ENCODE measurements around the gene FLII. TPM values are rescaled to one million over a fixed set of nuclear protein-coding genes. Genes with fewer than 3 reads are reported as not detected.

The FLII gene
- total RNA-seq, 1 donor from 2014 or later: 277 TPM

GRCh38 chr17:18248811-18249210, 9.7 kb downstream of the FLII start:
- no peak for TF ChIP-seq POLR2AphosphoS5 (IDR thresholded peaks at IDR 0.05; ENCODE audit: insufficient read depth in 1 of 2, low read depth in 1 of 2)
- TF ChIP-seq POLR2A (IDR thresholded peaks at IDR 0.05): no peak
- TF ChIP-seq, protein P1, sequence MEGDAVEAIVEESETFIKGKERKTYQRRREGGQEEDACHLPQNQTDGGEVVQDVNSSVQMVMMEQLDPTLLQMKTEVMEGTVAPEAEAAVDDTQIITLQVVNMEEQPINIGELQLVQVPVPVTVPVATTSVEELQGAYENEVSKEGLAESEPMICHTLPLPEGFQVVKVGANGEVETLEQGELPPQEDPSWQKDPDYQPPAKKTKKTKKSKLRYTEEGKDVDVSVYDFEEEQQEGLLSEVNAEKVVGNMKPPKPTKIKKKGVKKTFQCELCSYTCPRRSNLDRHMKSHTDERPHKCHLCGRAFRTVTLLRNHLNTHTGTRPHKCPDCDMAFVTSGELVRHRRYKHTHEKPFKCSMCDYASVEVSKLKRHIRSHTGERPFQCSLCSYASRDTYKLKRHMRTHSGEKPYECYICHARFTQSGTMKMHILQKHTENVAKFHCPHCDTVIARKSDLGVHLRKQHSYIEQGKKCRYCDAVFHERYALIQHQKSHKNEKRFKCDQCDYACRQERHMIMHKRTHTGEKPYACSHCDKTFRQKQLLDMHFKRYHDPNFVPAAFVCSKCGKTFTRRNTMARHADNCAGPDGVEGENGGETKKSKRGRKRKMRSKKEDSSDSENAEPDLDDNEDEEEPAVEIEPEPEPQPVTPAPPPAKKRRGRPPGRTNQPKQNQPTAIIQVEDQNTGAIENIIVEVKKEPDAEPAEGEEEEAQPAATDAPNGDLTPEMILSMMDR (IDR thresholded peaks at IDR 0.05): no peak
- intact Hi-C loops (cut with DNase I): no loop called here
- Histone ChIP-seq H3K27ac (no peak overlapping the region), H3K4me3 (no peak overlapping the region), H3K27me3 (no peaks in the 10 kb centered on the region), H3K4me1 (peaks cover 29% of the 10 kb centered on the region), H3K9me3 (no peaks in the 10 kb centered on the region), H3K36me3 (peaks cover 0 to 79% of the 10 kb centered on the region in 2 donors)
- DNase-seq (ENCODE audit: extremely low spot score in 2 of 2): no peak

- Histone ChIP-seq H3K36me3 (peaks cover 0 to 74% of the 10 kb centered on the region in 2 donors), H3K9me3 (no peaks in the 10 kb centered on the region), H3K27me3 (no peaks in the 10 kb centered on the region), H3K27ac (peak overlapping the region; percentile 47), H3K4me3 (no peak overlapping the region), H3K4me1 (peaks cover 29% of the 10 kb centered on the region)
- no peak for DNase-seq (ENCODE audit: extremely low spot score in 2 of 2)
- TF ChIP-seq POLR2A (IDR thresholded peaks at IDR 0.05) (no peak), POLR2AphosphoS5 (IDR thresholded peaks at IDR 0.05; ENCODE audit: insufficient read depth in 1 of 2, low read depth in 1 of 2) (peak in 1 of 2 donors; percentile 35)
- TF ChIP-seq, protein P1 (IDR thresholded peaks at IDR 0.05): peak; percentile 24 to 74 (median 38)
- intact Hi-C loops (cut with DNase I): no loop called here
These were observed 10.2 kb downstream of the FLII start for GRCh38 chr17:18248300-18248731.

- Histone ChIP-seq H3K36me3 (peaks cover 0 to 67% of the 10 kb centered on the region in 2 donors), H3K27ac (peak overlapping the region; percentile 47), H3K4me3 (no peak overlapping the region), H3K9me3 (no peaks in the 10 kb centered on the region), H3K27me3 (no peaks in the 10 kb centered on the region), H3K4me1 (peaks cover 29% of the 10 kb centered on the region)
- TF ChIP-seq, protein P1 (IDR thresholded peaks at IDR 0.05): no peak
- TF ChIP-seq POLR2AphosphoS5 (IDR thresholded peaks at IDR 0.05; ENCODE audit: insufficient read depth in 1 of 2, low read depth in 1 of 2): peak in 1 of 2 donors; percentile 17
- DNase-seq (ENCODE audit: extremely low spot score in 2 of 2): no peak
- intact Hi-C loops (cut with DNase I): no loop called here
These were observed 10.9 kb downstream of the FLII start for GRCh38 chr17:18247613-18248001.

- Histone ChIP-seq H3K9me3 (no peaks in the 10 kb centered on the region), H3K27me3 (no peaks in the 10 kb centered on the region), H3K36me3 (peaks cover 0 to 65% of the 10 kb centered on the region in 2 donors), H3K4me1 (peaks cover 29% of the 10 kb centered on the region), H3K27ac (no peak overlapping the region), H3K4me3 (no peak overlapping the region)
- no peak for TF ChIP-seq POLR2A (IDR thresholded peaks at IDR 0.05)
- TF ChIP-seq, protein P1 (IDR thresholded peaks at IDR 0.05): no peak
- peak in 1 of 2 donors; percentile 24 for TF ChIP-seq POLR2AphosphoS5 (IDR thresholded peaks at IDR 0.05; ENCODE audit: insufficient read depth in 1 of 2, low read depth in 1 of 2)
- DNase-seq (ENCODE audit: extremely low spot score in 2 of 2): no peak
- intact Hi-C loops (cut with DNase I): no loop called here
These were observed 11.5 kb downstream of the FLII start for GRCh38 chr17:18246880-18247612.

- intact Hi-C loops (cut with DNase I): no loop called here
- Histone ChIP-seq H3K4me3 (no peak overlapping the region), H3K36me3 (peaks cover 0 to 63% of the 10 kb centered on the region in 2 donors), H3K27me3 (no peaks in the 10 kb centered on the region), H3K4me1 (peaks cover 29% of the 10 kb centered on the region), H3K9me3 (no peaks in the 10 kb centered on the region), H3K27ac (no peak overlapping the region)
- no peak for TF ChIP-seq POLR2A (IDR thresholded peaks at IDR 0.05)
- no peak for TF ChIP-seq POLR2AphosphoS5 (IDR thresholded peaks at IDR 0.05; ENCODE audit: insufficient read depth in 1 of 2, low read depth in 1 of 2)
- TF ChIP-seq, protein P1 (IDR thresholded peaks at IDR 0.05): no peak
- no peak for DNase-seq (ENCODE audit: extremely low spot score in 2 of 2)
These were observed 12.3 kb downstream of the FLII start for GRCh38 chr17:18246109-18246725.

Measured in vagina (tissue), 2 donors.